Right lobe of liver (tissue), 6 donors: ENCODE data around the gene CPNE4. TPM values are rescaled to one million over a fixed set of nuclear protein-coding genes. Genes with fewer than 3 reads are reported as not detected.

ENCODE experiments used
- ATAC-seq, 4 donors: fragments of 200-7000 bp; cut with Tn5 transposase; one replicate each; pipeline ENCODE4 v1.9.1; 2020; ENCODE audit warnings: mild to moderate bottlenecking in 4 of 4, moderate library complexity in 4 of 4
- DNase-seq, 3 donors: peaks; one replicate each; pipeline ENCODE4 v3.0.0-alpha.2; 2020
- H3K27ac ChIP-seq, 3 donors: fragments of 200-600 bp; one replicate each; pipeline ENCODE4 v1.8.0; 2022
- H3K27me3 ChIP-seq, 2 donors: fragments of 200-600 bp; one replicate each; pipeline ENCODE4 v1.8.0; 2022
- H3K36me3 ChIP-seq, 4 donors: fragments of 200-600 bp; sonication (generic) in 1 of 4; one replicate each; pipeline versions ENCODE4 v1.5.1 to v1.8.0; 2017 to 2022; ENCODE audit warnings: control low read depth in 1 of 4
- H3K4me1 ChIP-seq, 4 donors: fragments of 200-600 bp; sonication (generic) in 1 of 4; one replicate each; pipeline versions ENCODE4 v1.5.1 to v1.8.0; 2017 to 2022; ENCODE audit warnings: control low read depth in 1 of 4
- H3K4me3 ChIP-seq, 3 donors: fragments of 200-600 bp; one replicate each; pipeline ENCODE4 v1.8.0; 2022
- H3K9me3 ChIP-seq, 4 donors: fragments of 200-600 bp; sonication (generic) in 1 of 4; one replicate each; pipeline versions ENCODE4 v1.5.1 to v1.8.0; 2017 to 2022; ENCODE audit warnings: control low read depth in 1 of 4
- CTCF ChIP-seq, 4 donors: fragments of 200-600 bp in 3 of 4; fragments of 450-650 bp in 1 of 4; IDR thresholded peaks; one replicate each; pipeline versions ENCODE4 v1.5.1 to v1.8.0; 2016 to 2022; ENCODE audit warnings: antibody characterized with exemption in 4 of 4, mild to moderate bottlenecking in 2 of 4
- POLR2A ChIP-seq: fragments of 450-650 bp; IDR thresholded peaks from one replicate; pipeline ENCODE4 v1.6.1; 2017; ENCODE audit warnings: antibody characterized with exemption, mild to moderate bottlenecking
- WGBS: methylation state at CpG from one replicate; pipeline ENCODE4 v1.1.6; 2018; ENCODE audit warnings: low coverage, low lambda C conversion rate; ENCODE audit not compliant: insufficient coverage; ENCODE audit errors: missing lambda C conversion rate; 5-methylcytosine and 5-hydroxymethylcytosine counted together
- intact Hi-C, 2 donors: fragments of 100-400 bp; cut with DNase I; formaldehyde crosslinking; loops; one replicate each; pipeline versions ENCODE4 v1.11.2 to v1.14.1; 2022
- total RNA-seq, 6 experiments: library from RNA; depleted of rRNA in 2 of 6; stranded (reverse); fragments of >200 nt in 2 of 6; fragmentation: NEBNext Ultra II Directional in 3 of 6; extraction: Animal tissue kit (Norgen Biotek cat#: 25700) in 3 of 6; gene quantifications; one replicate each; pipeline versions ENCODE4 v1.1.0 to v1.2.4, GENCODE V29; 2016 to 2023
- donor health status: DM: no; HTN: yes; CAD: no.
- donor health status: DM: no; HTN: no; CAD: no.
- donor health status: DM: no; HTN: no; CAD: no.
- donor health status: DM: no; HTN: yes; CAD: no.
- donor health status: DM: no; HTN: yes; CAD: no.

The CPNE4 gene
- total RNA-seq, 6 experiments from 2014 or later = not detected

GRCh38 chr3:131716943-131717342 is 317.9 kb downstream of the CPNE4 start:
- WGBS = 67% methylated on average over 4 of the region's 4 CpGs
- intact Hi-C loops = no loop called here
- TF ChIP-seq POLR2A (no peak), CTCF (IDR thresholded peaks at IDR 0.05) (no peak)
- H3K4me1 ChIP-seq = no peaks in the 10 kb centered on the region
- no peak for DNase-seq
- no peak overlapping the region for H3K4me3 ChIP-seq
- H3K27ac ChIP-seq = no peak overlapping the region
- no peak for ATAC-seq
- no peaks in the 10 kb centered on the region for H3K36me3 ChIP-seq
- H3K9me3 ChIP-seq = no peaks in the 10 kb centered on the region
- no peaks in the 10 kb centered on the region for H3K27me3 ChIP-seq

- TF ChIP-seq POLR2A (no peak), CTCF (IDR thresholded peaks at IDR 0.05) (no peak)
- H3K27ac ChIP-seq = no peak overlapping the region
- no peaks in the 10 kb centered on the region for H3K9me3 ChIP-seq
- WGBS = 29% methylated on average over 1 of the region's 1 CpG
- H3K4me1 ChIP-seq = no peaks in the 10 kb centered on the region
- H3K4me3 ChIP-seq = no peak overlapping the region
- no peak for DNase-seq
- H3K36me3 ChIP-seq = no peaks in the 10 kb centered on the region
- no peaks in the 10 kb centered on the region for H3K27me3 ChIP-seq
- no peak for ATAC-seq
- intact Hi-C loops = no loop called here
Measured at GRCh38 chr3:131716007-131716406, 318.8 kb downstream of the CPNE4 start.

GRCh38 chr3:131714585-131715220 is 320.1 kb downstream of the CPNE4 start:
- no peaks in the 10 kb centered on the region for H3K27me3 ChIP-seq
- WGBS = 88% methylated on average over 1 of the region's 1 CpG
- intact Hi-C loops = no loop called here
- ATAC-seq (no peak), DNase-seq (no peak)
- H3K9me3 ChIP-seq = no peaks in the 10 kb centered on the region
- H3K4me1 ChIP-seq = no peaks in the 10 kb centered on the region
- no peak for TF ChIP-seq CTCF (IDR thresholded peaks at IDR 0.05)
- TF ChIP-seq POLR2A = no peak
- no peaks in the 10 kb centered on the region for H3K36me3 ChIP-seq
- H3K4me3 ChIP-seq = no peak overlapping the region
- H3K27ac ChIP-seq = no peak overlapping the region

- no peak overlapping the region for H3K27ac ChIP-seq
- no peaks in the 10 kb centered on the region for H3K4me1 ChIP-seq
- ATAC-seq = no peak
- intact Hi-C loops = no loop called here
- no peaks in the 10 kb centered on the region for H3K27me3 ChIP-seq
- H3K36me3 ChIP-seq = no peaks in the 10 kb centered on the region
- no peaks in the 10 kb centered on the region for H3K9me3 ChIP-seq
- TF ChIP-seq POLR2A (no peak), CTCF (IDR thresholded peaks at IDR 0.05) (no peak)
- no peak for DNase-seq
- WGBS = 37% methylated on average over 3 of the region's 3 CpGs
- no peak overlapping the region for H3K4me3 ChIP-seq
Measured at GRCh38 chr3:131713416-131714123, 321.2 kb downstream of the CPNE4 start.
